ENCODE data around the gene ASS1.
A peak's percentile ranks its signal among the peaks of the same experiment; 100 is the strongest.

Gene ASS1

GRCh38 chr9:130531670-130532069 is 86.9 kb downstream of the ASS1 start:
- Histone ChIP-seq H3K9me3 (ENCODE audit: insufficient read depth, low read depth, low read length) (no peaks in the 10 kb centered on the region), H3K4me3 (ENCODE audit: low read length) (no peak overlapping the region), H3K36me3 (ENCODE audit: insufficient read depth, low read depth, low read length) (no peaks in the 10 kb centered on the region), H3K27me3 (ENCODE audit: insufficient read depth, low read length) (peaks cover 20% of the 10 kb centered on the region), H3K4me1 (ENCODE audit: insufficient read depth, low read length) (peaks cover 10% of the 10 kb centered on the region; the same call in 1 of the 2 replicates), H3K27ac (ENCODE audit: low read length) (no peak overlapping the region), H3K9ac (ENCODE audit: low read depth, low read length) (no peak overlapping the region)

GRCh38 chr9:130532426-130533080 is 87.8 kb downstream of the ASS1 start:
- Histone ChIP-seq H3K9me3 (ENCODE audit: insufficient read depth, low read depth, low read length) (no peaks in the 10 kb centered on the region), H3K27me3 (ENCODE audit: insufficient read depth, low read length) (peaks cover 29% of the 10 kb centered on the region), H3K36me3 (ENCODE audit: insufficient read depth, low read depth, low read length) (no peaks in the 10 kb centered on the region), H3K27ac (ENCODE audit: low read length) (no peak overlapping the region), H3K4me3 (ENCODE audit: low read length) (no peak overlapping the region), H3K9ac (ENCODE audit: low read depth, low read length) (no peak overlapping the region), H3K4me1 (ENCODE audit: insufficient read depth, low read length) (peaks cover 10% of the 10 kb centered on the region; the same call in 1 of the 2 replicates)

- peak overlapping the region; percentile 68; the same call in 1 of the 2 replicates for H3K4me3 ChIP-seq (ENCODE audit: low read length)
- H3K27me3 ChIP-seq (ENCODE audit: insufficient read depth, low read length) = peaks cover 50% of the 10 kb centered on the region
- H3K36me3 ChIP-seq (ENCODE audit: insufficient read depth, low read depth, low read length) = no peaks in the 10 kb centered on the region
- H3K9me3 ChIP-seq (ENCODE audit: insufficient read depth, low read depth, low read length) = no peaks in the 10 kb centered on the region
- peaks cover 10% of the 10 kb centered on the region; the same call in 1 of the 2 replicates for H3K4me1 ChIP-seq (ENCODE audit: insufficient read depth, low read length)
- H3K27ac ChIP-seq (ENCODE audit: low read length) = no peak overlapping the region
- H3K9ac ChIP-seq (ENCODE audit: low read depth, low read length) = peak overlapping the region; percentile 66; the same call in 1 of the 2 replicates
These were observed 91.2 kb downstream of the ASS1 start for GRCh38 chr9:130535818-130536521.

GRCh38 chr9:130536701-130537107 is 91.9 kb downstream of the ASS1 start:
- Histone ChIP-seq H3K4me1 (ENCODE audit: insufficient read depth, low read length) (peaks cover 10% of the 10 kb centered on the region; the same call in 1 of the 2 replicates), H3K36me3 (ENCODE audit: insufficient read depth, low read depth, low read length) (no peaks in the 10 kb centered on the region), H3K9me3 (ENCODE audit: insufficient read depth, low read depth, low read length) (no peaks in the 10 kb centered on the region), H3K9ac (ENCODE audit: low read depth, low read length) (no peak overlapping the region), H3K4me3 (ENCODE audit: low read length) (no peak overlapping the region), H3K27me3 (ENCODE audit: insufficient read depth, low read length) (peaks cover 50% of the 10 kb centered on the region), H3K27ac (ENCODE audit: low read length) (no peak overlapping the region)

- no peak overlapping the region for H3K27ac ChIP-seq (ENCODE audit: low read length)
- no peak overlapping the region for H3K9ac ChIP-seq (ENCODE audit: low read depth, low read length)
- H3K36me3 ChIP-seq (ENCODE audit: insufficient read depth, low read depth, low read length) = no peaks in the 10 kb centered on the region
- peaks cover 50% of the 10 kb centered on the region for H3K27me3 ChIP-seq (ENCODE audit: insufficient read depth, low read length)
- no peaks in the 10 kb centered on the region for H3K9me3 ChIP-seq (ENCODE audit: insufficient read depth, low read depth, low read length)
- H3K4me3 ChIP-seq (ENCODE audit: low read length) = no peak overlapping the region
- peaks cover 10% of the 10 kb centered on the region; the same call in 1 of the 2 replicates for H3K4me1 ChIP-seq (ENCODE audit: insufficient read depth, low read length)
These were observed 92.7 kb downstream of the ASS1 start for GRCh38 chr9:130537346-130538050.

GRCh38 chr9:130539420-130540223 is 94.9 kb downstream of the ASS1 start:
- no peaks in the 10 kb centered on the region for H3K9me3 ChIP-seq (ENCODE audit: insufficient read depth, low read depth, low read length)
- no peaks in the 10 kb centered on the region for H3K36me3 ChIP-seq (ENCODE audit: insufficient read depth, low read depth, low read length)
- no peak overlapping the region for H3K4me3 ChIP-seq (ENCODE audit: low read length)
- H3K27me3 ChIP-seq (ENCODE audit: insufficient read depth, low read length) = peaks cover 50% of the 10 kb centered on the region
- H3K27ac ChIP-seq (ENCODE audit: low read length) = no peak overlapping the region
- no peak overlapping the region for H3K9ac ChIP-seq (ENCODE audit: low read depth, low read length)
- H3K4me1 ChIP-seq (ENCODE audit: insufficient read depth, low read length) = peaks cover 10% of the 10 kb centered on the region; the same call in 1 of the 2 replicates

- Histone ChIP-seq H3K9ac (ENCODE audit: low read depth, low read length) (no peak overlapping the region), H3K27me3 (ENCODE audit: insufficient read depth, low read length) (peaks cover 32% of the 10 kb centered on the region), H3K36me3 (ENCODE audit: insufficient read depth, low read depth, low read length) (no peaks in the 10 kb centered on the region), H3K4me1 (ENCODE audit: insufficient read depth, low read length) (no peaks in the 10 kb centered on the region; the same call in 1 of the 2 replicates), H3K4me3 (ENCODE audit: low read length) (no peak overlapping the region), H3K27ac (ENCODE audit: low read length) (no peak overlapping the region), H3K9me3 (ENCODE audit: insufficient read depth, low read depth, low read length) (no peaks in the 10 kb centered on the region)
These were observed 96.8 kb downstream of the ASS1 start for GRCh38 chr9:130541533-130541932.

- H3K9me3 ChIP-seq (ENCODE audit: insufficient read depth, low read depth, low read length) = no peaks in the 10 kb centered on the region
- H3K4me1 ChIP-seq (ENCODE audit: insufficient read depth, low read length) = no peaks in the 10 kb centered on the region; the same call in 1 of the 2 replicates
- no peak overlapping the region for H3K4me3 ChIP-seq (ENCODE audit: low read length)
- H3K36me3 ChIP-seq (ENCODE audit: insufficient read depth, low read depth, low read length) = no peaks in the 10 kb centered on the region
- peaks cover 26% of the 10 kb centered on the region for H3K27me3 ChIP-seq (ENCODE audit: insufficient read depth, low read length)
- H3K9ac ChIP-seq (ENCODE audit: low read depth, low read length) = no peak overlapping the region
- no peak overlapping the region for H3K27ac ChIP-seq (ENCODE audit: low read length)
These were observed 97.3 kb downstream of the ASS1 start for GRCh38 chr9:130542038-130542437.

GRCh38 chr9:130542457-130543228 is 97.9 kb downstream of the ASS1 start:
- H3K36me3 ChIP-seq (ENCODE audit: insufficient read depth, low read depth, low read length) = no peaks in the 10 kb centered on the region
- no peaks in the 10 kb centered on the region for H3K9me3 ChIP-seq (ENCODE audit: insufficient read depth, low read depth, low read length)
- H3K27ac ChIP-seq (ENCODE audit: low read length) = no peak overlapping the region
- H3K4me3 ChIP-seq (ENCODE audit: low read length) = no peak overlapping the region
- no peaks in the 10 kb centered on the region; the same call in 1 of the 2 replicates for H3K4me1 ChIP-seq (ENCODE audit: insufficient read depth, low read length)
- peaks cover 20% of the 10 kb centered on the region for H3K27me3 ChIP-seq (ENCODE audit: insufficient read depth, low read length)
- H3K9ac ChIP-seq (ENCODE audit: low read depth, low read length) = no peak overlapping the region

- Histone ChIP-seq H3K4me3 (ENCODE audit: low read length) (no peak overlapping the region), H3K27me3 (ENCODE audit: insufficient read depth, low read length) (peaks cover 13% of the 10 kb centered on the region), H3K9me3 (ENCODE audit: insufficient read depth, low read depth, low read length) (no peaks in the 10 kb centered on the region), H3K9ac (ENCODE audit: low read depth, low read length) (no peak overlapping the region), H3K4me1 (ENCODE audit: insufficient read depth, low read length) (no peaks in the 10 kb centered on the region; the same call in 1 of the 2 replicates), H3K36me3 (ENCODE audit: insufficient read depth, low read depth, low read length) (no peaks in the 10 kb centered on the region), H3K27ac (ENCODE audit: low read length) (no peak overlapping the region)
These were observed 98.6 kb downstream of the ASS1 start for GRCh38 chr9:130543368-130543767.
